ENCODE data around the gene REV3L. TPM values are rescaled to one million over a fixed set of nuclear protein-coding genes. Genes with fewer than 3 reads are reported as not detected.
"Not testable (repeated sequence)": the region's sequence is repeated elsewhere in the genome, so short reads cannot be mapped to it uniquely, and the experiment has no call there.

The REV3L gene
- total and polyA plus RNA-seq, 2 donors (not counting 1 experiment from before 2014, with no cell fraction given), result 4.7 to 37.9 TPM

- CTCF ChIA-PET, result interaction anchor here (0.6 to 1.5 kb wide), 4 partner anchors 16 to 222 kb away, joined by 3 to 6 read pairs (median 4); no protein-coding TSS in a partner anchor
- H3K27ac Mint-ChIP-seq, result no peak overlapping the region
- TF ChIP-seq CTCF (IDR thresholded peaks at IDR 0.05), result no peak
- no peak for TF ChIP-seq EZH2 (IDR thresholded peaks at IDR 0.05; ENCODE audit: borderline replicate concordance, insufficient read depth, low read depth, low read length, poor library complexity, severe bottlenecking)
These were observed 226.4 kb downstream of the REV3L start for GRCh38 chr6:111256646-111257045.

GRCh38 chr6:111255838-111256237 is 227.2 kb downstream of the REV3L start:
- H3K4me3 Mint-ChIP-seq; H3K27me3 Mint-ChIP-seq; H3K4me3 ChIP-seq (ENCODE audit: control extremely low read depth in 1 of 5, extremely low read depth in 1 of 5, insufficient read depth in 1 of 5, low read depth in 2 of 5, low read length in 4 of 5); POLR2A ChIA-PET; H3K36me3 ChIP-seq (replicated peaks in 1 of 2; ENCODE audit: control extremely low read depth in 1 of 2, control insufficient read depth in 1 of 2, extremely low read depth in 1 of 2, insufficient read depth in 2 of 2, low read length in 1 of 2); H3K27me3 ChIP-seq (replicated peaks in 1 of 4; ENCODE audit: control extremely low read depth in 1 of 4, control insufficient read depth in 3 of 4, insufficient read depth in 4 of 4, low read length in 3 of 4); ATAC-seq (ENCODE audit: low read depth); H4K20me1 ChIP-seq (ENCODE audit: control insufficient read depth, insufficient read depth, low read length, poor library complexity, severe bottlenecking); H3K4me2 ChIP-seq (replicated peaks; ENCODE audit: low read depth, low read length, poor library complexity, severe bottlenecking); H2AFZ ChIP-seq (ENCODE audit: insufficient read depth, low read depth, low read length, poor library complexity, severe bottlenecking); H3K27ac Mint-ChIP-seq; CTCF ChIA-PET; H3K9me3 ChIP-seq (ENCODE audit: control extremely low read depth in 1 of 3, control insufficient read depth in 2 of 3, insufficient read depth in 1 of 3, low read length in 2 of 3); DNase-seq; H3K27ac ChIP-seq (ENCODE audit: low read length in 2 of 2); H3K9ac ChIP-seq (ENCODE audit: low read length); intact Hi-C loops (cut with micrococcal nuclease); H3K9me3 Mint-ChIP-seq (ENCODE audit: insufficient read depth): not testable (repeated sequence)
- H3K4me1 Mint-ChIP-seq, result peaks cover 15% of the 10 kb centered on the region
- peaks cover 15% of the 10 kb centered on the region for H3K79me2 ChIP-seq (ENCODE audit: control insufficient read depth, insufficient read depth, low read length)
- WGBS (ENCODE audit: insufficient coverage), result no CpG with 5 or more reads among the region's 2 CpGs
- H3K4me1 ChIP-seq (ENCODE audit: control insufficient read depth in 2 of 2, insufficient read depth in 2 of 2, low read length in 2 of 2), result peaks cover 12 to 20% of the 10 kb centered on the region in 2 donors

More at GRCh38 chr6:111256646-111257045, 226.4 kb downstream of the REV3L start:
- intact Hi-C loops (cut with micrococcal nuclease), result no loop called here
- H3K27me3 Mint-ChIP-seq, result peaks cover 7% of the 10 kb centered on the region
- no peaks in the 10 kb centered on the region for H3K36me3 ChIP-seq (replicated peaks in 1 of 2; ENCODE audit: control extremely low read depth in 1 of 2, control insufficient read depth in 1 of 2, extremely low read depth in 1 of 2, insufficient read depth in 2 of 2, low read length in 1 of 2)
- no peak overlapping the region for H3K27ac ChIP-seq (ENCODE audit: low read length in 2 of 2)
- no peaks in the 10 kb centered on the region for H3K9me3 ChIP-seq (ENCODE audit: control extremely low read depth in 1 of 3, control insufficient read depth in 2 of 3, insufficient read depth in 1 of 3, low read length in 2 of 3)
- no peaks in the 10 kb centered on the region for H4K20me1 ChIP-seq (ENCODE audit: control insufficient read depth, insufficient read depth, low read length, poor library complexity, severe bottlenecking)
- ATAC-seq (ENCODE audit: low read depth) (no peak), DNase-seq (no peak)
- POLR2A ChIA-PET, result no interaction called here
- peaks cover 20% of the 10 kb centered on the region for H3K79me2 ChIP-seq (ENCODE audit: control insufficient read depth, insufficient read depth, low read length)
- no peak overlapping the region for H2AFZ ChIP-seq (ENCODE audit: insufficient read depth, low read depth, low read length, poor library complexity, severe bottlenecking)
- H3K4me3 ChIP-seq (ENCODE audit: control extremely low read depth in 1 of 5, extremely low read depth in 1 of 5, insufficient read depth in 1 of 5, low read depth in 2 of 5, low read length in 4 of 5), result no peak overlapping the region
- peaks cover 17 to 23% of the 10 kb centered on the region in 2 donors for H3K4me1 ChIP-seq (ENCODE audit: control insufficient read depth in 2 of 2, insufficient read depth in 2 of 2, low read length in 2 of 2)
- H3K4me3 Mint-ChIP-seq, result no peak overlapping the region
- H3K9ac ChIP-seq (ENCODE audit: low read length), result no peak overlapping the region
- no peaks in the 10 kb centered on the region for H3K27me3 ChIP-seq (replicated peaks in 1 of 4; ENCODE audit: control extremely low read depth in 1 of 4, control insufficient read depth in 3 of 4, insufficient read depth in 4 of 4, low read length in 3 of 4)
- no peak overlapping the region for H3K4me2 ChIP-seq (replicated peaks; ENCODE audit: low read depth, low read length, poor library complexity, severe bottlenecking)
- H3K4me1 Mint-ChIP-seq, result peaks cover 18% of the 10 kb centered on the region
- no peaks in the 10 kb centered on the region for H3K9me3 Mint-ChIP-seq (ENCODE audit: insufficient read depth)
